Uterus (tissue), 2 donors: ENCODE results near the gene DENND2D.

Source experiments
- POLR2A ChIP-seq, 2 donors: fragments of 450-650 bp; IDR thresholded peaks; one replicate each; pipeline ENCODE4 v1.6.1; 2016; ENCODE audit warnings: antibody characterized with exemption in 2 of 2, mild to moderate bottlenecking in 1 of 2, moderate library complexity in 1 of 2
- TF ChIP-seq, protein P1 (sequence below), 4 experiments: fragments of 200-600 bp in 2 of 4; fragments of 450-650 bp in 2 of 4; sonication (generic) in 2 of 4; IDR thresholded peaks; one replicate each; pipeline ENCODE4 v1.5.1; 2016 to 2019; ENCODE audit warnings: antibody characterized with exemption in 4 of 4, mild to moderate bottlenecking in 2 of 4, moderate library complexity in 1 of 4

- TF ChIP-seq POLR2A (IDR thresholded peaks at IDR 0.05), result no peak
- TF ChIP-seq, protein P1, sequence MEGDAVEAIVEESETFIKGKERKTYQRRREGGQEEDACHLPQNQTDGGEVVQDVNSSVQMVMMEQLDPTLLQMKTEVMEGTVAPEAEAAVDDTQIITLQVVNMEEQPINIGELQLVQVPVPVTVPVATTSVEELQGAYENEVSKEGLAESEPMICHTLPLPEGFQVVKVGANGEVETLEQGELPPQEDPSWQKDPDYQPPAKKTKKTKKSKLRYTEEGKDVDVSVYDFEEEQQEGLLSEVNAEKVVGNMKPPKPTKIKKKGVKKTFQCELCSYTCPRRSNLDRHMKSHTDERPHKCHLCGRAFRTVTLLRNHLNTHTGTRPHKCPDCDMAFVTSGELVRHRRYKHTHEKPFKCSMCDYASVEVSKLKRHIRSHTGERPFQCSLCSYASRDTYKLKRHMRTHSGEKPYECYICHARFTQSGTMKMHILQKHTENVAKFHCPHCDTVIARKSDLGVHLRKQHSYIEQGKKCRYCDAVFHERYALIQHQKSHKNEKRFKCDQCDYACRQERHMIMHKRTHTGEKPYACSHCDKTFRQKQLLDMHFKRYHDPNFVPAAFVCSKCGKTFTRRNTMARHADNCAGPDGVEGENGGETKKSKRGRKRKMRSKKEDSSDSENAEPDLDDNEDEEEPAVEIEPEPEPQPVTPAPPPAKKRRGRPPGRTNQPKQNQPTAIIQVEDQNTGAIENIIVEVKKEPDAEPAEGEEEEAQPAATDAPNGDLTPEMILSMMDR (IDR thresholded peaks at IDR 0.05), result no peak
Measured at GRCh38 chr1:111214074-111214801, 13.8 kb upstream of the DENND2D start.
